Thyroid gland (tissue), 4 donors: ENCODE measurements around the gene RABL2B. TPM values are rescaled to one million over a fixed set of nuclear protein-coding genes. Genes with fewer than 3 reads are reported as not detected.

Source experiments
- DNase-seq, 2 donors: peaks; one replicate each; pipeline ENCODE4 v3.0.0-alpha.2; 2019
- H3K27ac ChIP-seq, 3 donors: fragments of 200-600 bp; sonication (generic); 1 replicate in 2 of 3; 2 replicates in 1 of 3; pipeline ENCODE4 v1.5.1; 2016 to 2019; ENCODE audit warnings: mild to moderate bottlenecking in 1 of 3, moderate library complexity in 1 of 3
- H3K27me3 ChIP-seq: fragments of 200-600 bp; sonication (generic); one replicate; pipeline ENCODE4 v1.5.1; 2019
- H3K36me3 ChIP-seq, 2 donors: fragments of 200-600 bp; sonication (generic); one replicate each; pipeline ENCODE4 v1.5.1; 2016 to 2019
- H3K4me1 ChIP-seq, 2 donors: fragments of 200-600 bp; sonication (generic); one replicate each; pipeline ENCODE4 v1.5.1; 2017 to 2019
- H3K4me3 ChIP-seq, 3 donors: fragments of 200-600 bp; sonication (generic); replicated peaks in 1 of 3; 1 replicate in 2 of 3; 2 replicates in 1 of 3; pipeline ENCODE4 v1.5.1; 2016; ENCODE audit warnings: mild to moderate bottlenecking in 1 of 3
- H3K9me3 ChIP-seq: fragments of 200-600 bp; sonication (generic); one replicate; pipeline ENCODE4 v1.5.1; 2017
- CTCF ChIP-seq, 6 experiments: fragments of 200-600 bp in 3 of 6; fragments of 450-650 bp in 3 of 6; sonication (generic) in 3 of 6; IDR thresholded peaks; one replicate each; pipeline ENCODE4 v1.5.1; 2016 to 2019; ENCODE audit warnings: antibody characterized with exemption in 6 of 6, mild to moderate bottlenecking in 2 of 6, inconsistent platforms in 1 of 6, moderate library complexity in 1 of 6
- POLR2A ChIP-seq, 2 donors: fragments of 450-650 bp; IDR thresholded peaks; one replicate each; pipeline ENCODE4 v1.6.1; 2017; ENCODE audit warnings: antibody characterized with exemption in 2 of 2, mild to moderate bottlenecking in 2 of 2, moderate library complexity in 1 of 2
- WGBS, 2 donors: methylation state at CpG; one replicate each; pipeline ENCODE4 v1.1.5; 2017; 5-methylcytosine and 5-hydroxymethylcytosine counted together
- intact Hi-C: fragments of 100-400 bp; cut with DNase I; formaldehyde crosslinking; loops from one replicate; pipeline ENCODE4 v1.15.1; 2023
- total RNA-seq, 4 donors: library from RNA; depleted of rRNA; stranded (reverse); fragments of >200 nt; gene quantifications; one replicate each; pipeline ENCODE4 v1.2.3, GENCODE V29; 2016

Gene RABL2B
- total RNA-seq, 4 donors from 2014 or later, result 20.7 to 29.3 (median 27.0) TPM

DNA sequence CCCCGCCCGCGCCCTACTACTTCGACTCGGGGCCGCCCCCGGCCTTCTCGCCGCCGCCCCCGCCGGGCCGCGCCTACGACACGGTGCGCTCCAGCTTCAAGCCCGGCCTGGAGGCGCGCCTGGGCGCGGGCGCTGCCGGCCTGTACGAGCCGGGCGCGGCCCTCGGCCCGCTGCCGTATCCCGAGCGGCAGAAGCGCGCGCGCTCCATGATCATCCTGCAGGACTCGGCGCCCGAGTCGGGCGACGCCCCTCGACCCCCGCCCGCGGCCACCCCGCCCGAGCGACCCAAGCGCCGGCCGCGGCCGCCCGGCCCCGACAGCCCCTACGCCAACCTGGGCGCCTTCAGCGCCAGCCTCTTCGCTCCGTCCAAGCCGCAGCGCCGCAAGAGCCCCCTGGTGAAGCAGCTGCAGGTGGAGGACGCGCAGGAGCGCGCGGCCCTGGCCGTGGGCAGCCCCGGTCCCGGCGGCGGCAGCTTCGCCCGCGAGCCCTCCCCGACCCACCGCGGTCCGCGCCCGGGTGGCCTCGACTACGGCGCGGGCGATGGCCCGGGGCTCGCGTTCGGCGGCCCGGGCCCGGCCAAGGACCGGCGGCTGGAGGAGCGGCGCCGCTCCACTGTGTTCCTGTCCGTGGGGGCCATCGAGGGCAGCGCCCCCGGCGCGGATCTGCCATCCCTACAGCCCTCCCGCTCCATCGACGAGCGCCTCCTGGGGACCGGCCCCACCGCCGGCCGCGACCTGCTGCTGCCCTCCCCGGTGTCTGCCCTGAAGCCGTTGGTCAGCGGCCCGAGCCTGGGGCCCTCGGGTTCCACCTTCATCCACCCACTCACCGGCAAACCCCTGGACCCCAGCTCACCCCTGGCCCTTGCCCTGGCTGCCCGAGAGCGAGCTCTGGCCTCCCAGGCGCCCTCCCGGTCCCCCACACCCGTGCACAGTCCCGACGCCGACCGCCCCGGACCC lies 62.9 kb downstream of the RABL2B start:
- Histone ChIP-seq H3K4me1 (no peaks in the 10 kb centered on the region), H3K27ac (no peak overlapping the region), H3K27me3 (no peaks in the 10 kb centered on the region), H3K4me3 (no peak overlapping the region), H3K36me3 (no peaks in the 10 kb centered on the region), H3K9me3 (no peaks in the 10 kb centered on the region)
- DNase-seq, result no peak
- intact Hi-C loops, result no loop called here
- TF ChIP-seq POLR2A (IDR thresholded peaks at IDR 0.05), result no peak
- TF ChIP-seq CTCF (IDR thresholded peaks at IDR 0.05), result no peak
- WGBS, 2 donors, result 50 to 65% methylated on average over 29 to 59 of the region's 132 CpGs

DNA sequence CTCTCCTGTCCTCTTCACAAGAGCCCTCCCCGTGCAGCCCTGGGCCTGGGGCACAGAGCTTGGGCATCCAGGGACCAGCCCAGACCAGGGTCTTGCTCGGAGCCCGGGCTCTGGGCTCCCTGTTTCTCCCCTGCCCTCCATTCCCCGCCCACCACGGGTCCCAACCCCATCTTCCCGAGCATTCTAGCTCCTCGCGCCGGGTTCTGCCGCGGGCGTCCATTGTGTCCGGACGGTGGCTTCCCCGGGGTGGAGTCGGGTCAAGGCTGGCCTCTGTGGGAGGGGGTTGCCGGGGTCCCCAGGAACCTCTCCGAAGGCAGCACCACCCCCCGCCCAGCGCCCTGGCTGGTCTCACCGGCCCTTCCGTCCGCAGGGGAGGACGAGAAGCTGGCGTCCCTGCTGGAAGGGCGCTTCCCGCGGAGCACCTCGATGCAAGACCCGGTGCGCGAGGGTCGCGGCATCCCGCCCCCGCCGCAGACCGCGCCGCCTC lies 63.6 kb downstream of the RABL2B start:
- Histone ChIP-seq H3K27me3 (no peaks in the 10 kb centered on the region), H3K4me3 (no peak overlapping the region), H3K9me3 (no peaks in the 10 kb centered on the region), H3K4me1 (no peaks in the 10 kb centered on the region), H3K27ac (no peak overlapping the region), H3K36me3 (no peaks in the 10 kb centered on the region)
- intact Hi-C loops, result no loop called here
- no peak for TF ChIP-seq CTCF (IDR thresholded peaks at IDR 0.05)
- no peak for TF ChIP-seq POLR2A (IDR thresholded peaks at IDR 0.05)
- DNase-seq, result no peak
- WGBS, 2 donors, result 44 to 56% methylated on average over 12 to 21 of the region's 40 CpGs

GRCh38 chr22:50718352-50718709 lies 65.1 kb downstream of the RABL2B start:
- 95% methylated on average over 10 of the region's 10 CpGs for WGBS, 2 donors
- TF ChIP-seq CTCF (IDR thresholded peaks at IDR 0.05) (no peak), POLR2A (IDR thresholded peaks at IDR 0.05) (no peak)
- H3K36me3 ChIP-seq, result no peaks in the 10 kb centered on the region

GRCh38 chr22:50717709-50718351 lies 65.6 kb downstream of the RABL2B start:
- H3K36me3 ChIP-seq, result no peaks in the 10 kb centered on the region
- WGBS, 2 donors, result 93 to 94% methylated on average over 8 to 10 of the region's 10 CpGs
- no peaks in the 10 kb centered on the region for H3K27me3 ChIP-seq
- no peak overlapping the region for H3K27ac ChIP-seq
- no peak for DNase-seq
- intact Hi-C loops, result no loop called here
- H3K9me3 ChIP-seq, result no peaks in the 10 kb centered on the region
- H3K4me3 ChIP-seq, result no peak overlapping the region
- H3K4me1 ChIP-seq, result no peaks in the 10 kb centered on the region
- no peak for TF ChIP-seq CTCF (IDR thresholded peaks at IDR 0.05)
- no peak for TF ChIP-seq POLR2A (IDR thresholded peaks at IDR 0.05)

More at GRCh38 chr22:50718352-50718709, 65.1 kb downstream of the RABL2B start:
- H3K4me3 ChIP-seq, result no peak overlapping the region
- intact Hi-C loops, result no loop called here
- H3K4me1 ChIP-seq, result no peaks in the 10 kb centered on the region
- DNase-seq, result no peak
- H3K27me3 ChIP-seq, result no peaks in the 10 kb centered on the region
- no peaks in the 10 kb centered on the region for H3K9me3 ChIP-seq
- no peak overlapping the region for H3K27ac ChIP-seq

Other genes with a start within 250 kb of the RABL2B start
- under 1 TPM in 1 of 4 donors, not detected in 3; 0.27 TPM for gene KLHDC7B, start 237.7 kb downstream of the RABL2B start, total RNA-seq
- 1 to 10 TPM in 3 of 4 donors, not detected in 1; 3.5 to 6.0 (median 4.3) TPM for gene SYCE3, start 220.7 kb downstream of the RABL2B start, total RNA-seq
- 10 to 100 TPM in 3 of 4 donors, 1 to 10 TPM in 1; 9.7 to 38.7 (median 14.9) TPM for gene CPT1B, start 205.2 kb downstream of the RABL2B start, total RNA-seq
- gene CHKB, start 200.8 kb downstream of the RABL2B start, total RNA-seq, result 10 to 100 TPM; 49.1 to 96.9 (median 67.8) TPM
- gene MAPK8IP2, start 182.8 kb downstream of the RABL2B start, total RNA-seq, result 1 to 10 TPM in 3 of 4 donors, under 1 TPM in 1; 0.94 to 3.3 (median 1.5) TPM
- gene ARSA, start 155.5 kb downstream of the RABL2B start, total RNA-seq, result 10 to 100 TPM; 30.9 to 73.5 (median 61.2) TPM
- 10 to 100 TPM; 11.5 to 23.0 (median 17.7) TPM for gene SHANK3, start 110.8 kb downstream of the RABL2B start, total RNA-seq
- gene ACR, start 45.4 kb downstream of the RABL2B start, total RNA-seq, result 1 to 10 TPM in 1 of 4 donors, under 1 TPM in 1, not detected in 2; 0.27 to 1.4 TPM